NK-92 (cell line): ENCODE data around the gene FBLN5.

Source experiments
- DNase-seq: peaks from one replicate; lab custom pipeline; 2025; ENCODE audit not compliant: unreplicated experiment; lab: John Stamatoyannopoulos, UW

The FBLN5 gene

DNA sequence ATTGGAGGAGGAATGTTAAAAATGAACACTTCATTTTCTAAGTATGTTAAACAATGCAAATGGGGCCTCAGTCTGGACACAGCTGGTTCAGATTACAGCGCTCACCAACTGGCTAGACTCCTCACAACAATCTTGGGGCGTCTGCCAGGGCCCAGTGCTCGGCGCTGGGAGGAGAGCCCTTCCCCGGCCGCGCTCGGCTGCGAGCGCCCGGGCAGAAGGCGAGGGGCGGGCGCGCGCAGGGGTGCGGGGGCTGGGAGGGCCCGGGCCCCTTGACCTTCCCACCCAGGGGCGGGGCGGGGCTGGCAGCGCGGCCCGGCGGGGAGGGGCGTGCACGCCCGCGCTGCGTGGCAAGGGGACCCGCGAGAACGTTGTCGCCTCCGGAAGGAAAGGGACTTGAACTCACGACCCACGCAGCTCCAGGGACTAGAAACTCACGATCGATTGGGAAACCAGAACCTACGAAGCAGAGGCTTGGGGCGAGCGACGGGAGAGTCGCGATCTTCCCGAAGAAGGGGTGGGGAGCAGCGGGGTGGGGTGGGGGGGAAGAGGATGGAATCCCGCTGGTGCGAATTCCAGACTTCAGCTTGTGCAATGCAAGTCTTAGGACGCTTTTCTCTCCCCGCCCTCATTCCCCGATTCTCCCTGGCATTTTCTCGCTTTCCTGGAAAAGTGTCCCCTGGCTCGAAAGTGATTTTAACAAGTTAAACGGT, at the start of gene FBLN5:
TSS of gene FBLN5 (minus strand) at position 220 of the 710 bp plus-strand sequence. CDS start 465 bp downstream, outside the sequence.
- DNase-seq: no peak

DNA sequence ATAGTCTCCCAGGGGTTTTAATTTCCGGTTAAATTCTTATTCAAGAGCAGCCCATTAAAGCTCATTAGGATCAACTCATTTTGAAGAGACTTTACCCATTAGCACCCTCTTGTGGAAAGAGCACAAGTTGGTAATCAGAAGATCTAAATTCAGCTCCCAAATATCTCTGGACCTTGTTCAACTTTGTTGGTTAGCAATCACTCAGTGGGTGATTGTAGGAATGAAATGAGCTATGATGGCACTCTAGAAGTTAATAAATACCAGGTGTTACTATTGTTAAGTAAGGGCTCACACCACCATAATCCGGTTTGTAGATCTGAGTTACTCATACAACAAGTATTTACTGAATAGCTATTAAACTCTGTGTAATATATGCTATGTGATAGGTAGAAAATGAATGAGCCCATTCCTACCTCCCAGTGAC, 49.5 kb upstream of the FBLN5 start:
- DNase-seq: no peak

DNA sequence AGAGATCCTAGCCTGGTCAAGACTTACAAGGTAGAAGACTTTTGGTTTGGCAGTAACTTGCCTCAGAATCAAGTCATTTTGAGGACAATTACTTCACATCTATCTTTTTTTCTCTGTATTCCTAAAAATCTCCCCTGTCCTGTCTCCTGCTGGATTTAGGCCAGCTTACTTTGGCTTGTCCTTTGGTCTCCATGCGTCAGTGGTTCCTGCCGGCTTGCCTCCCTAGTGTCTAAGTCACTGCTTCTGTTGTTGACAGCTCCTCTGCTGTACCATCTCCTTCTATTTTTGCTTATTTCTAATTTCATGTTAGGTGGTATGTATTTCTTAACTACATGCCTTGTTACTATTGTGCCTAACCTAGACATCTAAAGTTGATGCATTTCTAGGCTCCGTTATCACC, 39.7 kb upstream of the FBLN5 start:
- DNase-seq: no peak

- DNase-seq: no peak
Observed at GRCh38 chr14:91985521-91986255, 38.2 kb upstream of the FBLN5 start.

DNA sequence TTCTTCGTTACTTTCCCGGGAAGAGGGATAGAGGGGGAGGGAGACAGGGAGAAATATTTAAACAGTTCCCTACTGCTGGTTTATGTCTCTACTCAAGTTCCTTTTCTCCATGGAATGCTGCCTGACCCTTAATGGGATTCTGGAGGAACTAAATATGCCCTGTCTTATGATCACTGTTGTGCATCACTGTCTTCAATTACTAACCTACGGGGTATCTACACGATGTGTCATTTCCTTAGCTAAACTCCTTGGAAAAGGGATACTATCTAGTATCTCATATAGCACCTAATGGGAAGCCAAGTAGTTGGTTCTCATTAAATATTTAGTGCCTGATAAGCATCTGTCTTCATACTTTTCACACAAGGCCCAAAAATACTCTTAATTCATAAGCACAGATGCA, 37.5 kb upstream of the FBLN5 start:
- no peak for DNase-seq

DNA sequence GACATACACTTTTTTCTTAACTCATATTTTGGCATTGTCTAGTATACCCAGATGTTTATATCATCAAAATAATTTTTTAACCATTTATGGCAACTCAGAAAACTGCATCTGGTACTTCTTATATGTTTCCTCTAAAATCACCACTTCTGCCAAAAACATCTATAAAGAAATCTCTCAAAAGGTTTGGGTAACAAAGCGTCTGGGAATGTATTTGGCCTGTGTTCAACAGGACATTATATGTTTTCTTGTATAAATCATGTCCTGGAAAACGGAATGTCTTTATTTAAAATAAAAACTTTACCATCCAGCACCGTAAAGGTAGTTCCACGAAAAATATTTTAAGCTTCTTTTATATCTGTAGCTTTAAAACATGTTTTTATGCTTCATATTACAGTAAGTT, 36.1 kb upstream of the FBLN5 start:
- no peak for DNase-seq

- DNase-seq: no peak
Observed at GRCh38 chr14:91980157-91980556, 32.7 kb upstream of the FBLN5 start.

GRCh38 chr14:91977884-91978283, 30.4 kb upstream of the FBLN5 start:
- no peak for DNase-seq

DNA sequence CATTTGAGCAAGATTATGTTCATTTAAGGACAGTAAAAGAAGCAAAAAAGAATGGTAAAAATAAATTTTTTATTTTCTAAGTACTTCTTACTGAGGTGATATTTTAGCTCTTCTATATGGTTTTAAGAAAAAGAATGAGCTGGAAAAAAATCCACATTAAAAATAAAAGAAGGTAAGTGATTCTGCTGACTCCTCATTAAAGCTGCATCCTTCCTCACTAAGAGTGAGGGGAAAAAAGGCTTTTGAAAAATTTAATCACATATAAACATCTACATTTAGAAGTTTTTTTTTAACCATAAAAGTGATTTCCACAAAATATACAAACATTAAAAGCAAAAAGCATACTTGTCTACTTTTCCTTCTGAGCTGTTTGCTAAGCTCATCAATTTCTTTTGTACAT, 28.3 kb upstream of the FBLN5 start:
- no peak for DNase-seq

- DNase-seq: no peak
Observed at GRCh38 chr14:91971188-91971778, 23.8 kb upstream of the FBLN5 start.

- DNase-seq: no peak
Observed at GRCh38 chr14:91968280-91968679, 20.8 kb upstream of the FBLN5 start.

DNA sequence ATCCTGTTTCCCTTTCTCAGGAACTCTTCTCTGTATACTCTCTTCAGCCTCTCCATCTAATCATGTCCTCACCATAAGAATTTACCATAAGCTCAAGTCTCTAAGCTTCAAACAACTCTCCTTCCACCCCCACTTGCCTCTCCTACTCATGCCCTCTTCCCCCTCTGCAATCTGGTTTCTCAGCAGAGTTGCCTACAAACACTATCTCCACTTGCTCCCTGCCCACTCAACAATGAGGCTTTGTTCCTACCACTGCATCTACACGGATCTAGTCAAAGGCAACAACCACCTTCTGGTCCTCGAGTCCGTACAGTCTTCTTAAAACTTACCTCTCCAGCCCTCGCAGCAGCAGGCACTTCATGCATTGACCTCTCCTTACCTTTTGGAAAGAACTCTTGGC, 17.2 kb upstream of the FBLN5 start:
- no peak for DNase-seq

- no peak for DNase-seq
Observed at GRCh38 chr14:91964011-91964410, 16.5 kb upstream of the FBLN5 start.

DNA sequence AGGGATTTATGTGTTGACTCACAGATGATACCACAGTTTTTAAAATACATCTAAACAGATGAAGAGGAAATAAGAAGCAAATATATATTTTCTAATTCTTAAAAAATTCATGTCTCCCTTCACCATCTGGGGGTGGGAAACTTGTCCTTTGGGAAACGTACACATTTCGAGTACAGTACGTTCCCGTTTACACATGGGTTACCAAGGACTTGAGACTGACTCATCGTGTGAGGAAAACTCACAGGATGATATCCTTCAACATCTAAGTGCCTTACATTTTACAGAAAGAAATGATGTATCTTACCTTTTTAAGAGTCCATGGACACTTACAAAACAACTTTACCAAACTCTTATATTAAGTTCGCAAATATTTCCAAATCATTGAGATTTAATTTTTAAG, 16.0 kb upstream of the FBLN5 start:
- DNase-seq: no peak

DNA sequence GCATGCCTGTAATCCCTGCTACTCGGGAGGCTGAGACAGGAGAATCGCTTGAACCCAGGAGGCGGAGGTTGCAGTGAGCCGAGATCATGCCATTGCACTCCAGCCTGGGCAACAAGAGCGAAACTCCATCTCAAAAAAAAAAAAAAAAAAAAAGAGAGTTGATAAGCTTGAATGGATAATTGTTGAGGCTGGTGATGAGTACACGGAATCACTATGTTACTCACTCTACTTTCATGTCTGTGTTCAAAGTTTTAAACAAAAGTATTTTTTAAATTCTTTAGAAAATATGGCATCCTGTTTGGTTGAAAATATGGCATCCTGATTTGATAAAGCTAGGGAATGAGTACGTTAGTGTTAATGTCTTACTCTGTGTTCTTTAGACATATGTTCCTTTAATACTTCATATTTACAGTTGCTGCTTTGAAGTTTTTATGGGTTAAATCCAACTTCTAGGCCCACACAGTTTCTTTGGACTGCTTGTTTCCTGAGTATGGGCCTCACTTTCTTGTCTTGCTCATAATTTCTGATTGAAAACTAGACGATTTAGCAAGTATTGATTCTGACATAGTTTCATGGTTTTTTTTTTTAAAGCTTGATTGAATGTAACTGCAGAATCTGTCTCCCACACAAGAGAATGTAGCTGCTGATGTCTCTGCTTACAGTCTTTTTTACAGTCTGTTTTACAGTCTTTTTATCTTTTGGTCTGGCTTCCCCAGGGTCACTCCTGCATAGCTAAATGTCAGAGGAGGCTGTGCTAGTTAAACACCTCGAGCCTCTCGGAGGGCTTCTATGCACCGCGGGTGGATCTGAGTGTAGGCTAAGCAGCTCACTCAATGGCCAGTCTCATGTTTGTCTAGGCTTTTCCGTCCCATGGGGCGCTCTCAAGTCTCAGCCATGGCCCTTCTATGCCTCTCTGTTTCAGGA, 14.1 kb upstream of the FBLN5 start:
- no peak for DNase-seq

DNA sequence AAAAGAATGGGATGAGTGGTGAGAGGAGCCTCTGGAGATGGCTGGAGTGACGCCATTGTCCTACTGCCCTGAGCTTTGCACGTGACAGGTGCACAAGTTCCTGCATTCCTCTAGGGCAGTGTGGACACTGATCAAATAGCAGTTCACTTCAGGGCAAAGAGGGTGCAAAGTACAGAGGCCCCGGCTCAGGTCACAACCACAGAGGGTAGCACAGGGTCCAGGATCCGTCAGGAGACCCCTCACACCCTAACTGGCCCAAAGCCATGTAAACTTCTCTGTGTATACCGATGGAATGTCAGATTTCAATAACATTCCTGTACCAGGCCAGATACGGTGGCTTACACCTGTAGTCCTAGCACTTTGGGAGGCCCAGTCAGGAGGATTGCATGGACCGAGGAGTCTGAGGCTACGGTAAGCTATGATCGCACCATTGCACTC, 10.4 kb upstream of the FBLN5 start:
- no peak for DNase-seq

DNA sequence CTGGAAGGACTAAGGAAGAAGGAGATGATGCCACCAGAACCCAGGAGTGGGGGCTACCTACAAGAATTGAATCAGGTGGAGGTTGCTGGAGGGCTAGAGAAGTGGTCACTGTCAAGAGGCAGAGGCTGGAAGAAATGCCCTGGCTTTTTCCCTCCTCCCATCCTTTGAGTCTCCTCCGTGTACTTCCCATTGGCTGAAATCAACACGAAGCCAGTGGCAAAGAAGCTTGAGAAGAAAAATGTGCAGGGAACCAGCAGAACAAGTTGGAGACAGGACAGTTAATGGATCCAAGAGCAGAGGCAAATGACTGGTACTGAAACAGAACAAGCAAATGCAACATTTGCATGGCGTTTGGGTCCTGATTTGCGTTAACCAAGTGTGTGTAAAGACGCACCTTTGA, 9.1 kb upstream of the FBLN5 start:
- no peak for DNase-seq

GRCh38 chr14:91955168-91955567, 7.7 kb upstream of the FBLN5 start:
- no peak for DNase-seq

- no peak for DNase-seq
Observed at GRCh38 chr14:91953170-91953985, 5.9 kb upstream of the FBLN5 start.
